IMR-90 (cell line): ENCODE measurements around the gene F2RL3. TPM values are rescaled to one million over a fixed set of nuclear protein-coding genes. Genes with fewer than 3 reads are reported as not detected.

Experiments
- ATAC-seq: fragments of 200-7000 bp; cut with Tn5 transposase; 2 replicates; pipeline ENCODE4 v1.9.1; 2020; ENCODE audit warnings: low read depth, mild to moderate bottlenecking, moderate library complexity
- BruUV-seq: library from RNA; stranded (reverse); fragments of 400-500 nt; replicated peaks from 2 replicates; lab custom pipeline; 2021; lab: Mats Ljungman, UMichigan
- CTCF ChIA-PET: fragments of 300-600 bp; formaldehyde crosslinking; extraction: SDS; loops from one replicate; lab custom pipeline; 2021; ENCODE audit warnings: antibody characterized with exemption; lab: Yijun Ruan, JAX
- POLR2A ChIA-PET: fragments of 300-600 bp; sonication (Branson Sonifier 250); formaldehyde crosslinking; loops from one replicate; lab custom pipeline; 2022; ENCODE audit warnings: antibody characterized with exemption; ENCODE audit not compliant: unreplicated experiment; lab: Charles Lee
- DNase-seq: peaks from one replicate; pipeline ENCODE4 v3.0.0; 2013
- H2AFZ ChIP-seq: replicated peaks from 2 replicates; pipeline ENCODE3; 2013; ENCODE audit warnings: low read length, mild to moderate bottlenecking; ENCODE audit not compliant: poor library complexity
- H2AK5ac ChIP-seq: 2 replicates; pipeline ENCODE4 v1.6.1; 2013; ENCODE audit warnings: low read depth, low read length, inconsistent platforms
- H2AK9ac ChIP-seq: replicated peaks from 2 replicates; pipeline ENCODE3; 2013; ENCODE audit warnings: mild to moderate bottlenecking, low read depth, low read length, moderate library complexity; ENCODE audit not compliant: poor library complexity
- H2BK120ac ChIP-seq: 2 replicates; pipeline ENCODE4 v1.6.1; 2013; ENCODE audit warnings: low read depth, low read length, inconsistent platforms
- H2BK15ac ChIP-seq: 3 replicates; pipeline ENCODE4 v1.6.1; 2013; ENCODE audit warnings: low read depth, low read length, inconsistent platforms
- H2BK20ac ChIP-seq: 2 replicates; pipeline ENCODE4 v1.6.1; 2013; ENCODE audit warnings: low read depth, mild to moderate bottlenecking, inconsistent platforms, low read length, moderate library complexity
- H2BK5ac ChIP-seq: 2 replicates; pipeline ENCODE4 v1.6.1; 2013; ENCODE audit warnings: mild to moderate bottlenecking, low read depth, low read length, inconsistent platforms; ENCODE audit not compliant: poor library complexity, severe bottlenecking
- H3K14ac ChIP-seq: replicated peaks from 2 replicates; pipeline ENCODE4 v1.6.1; 2013; ENCODE audit warnings: low read depth, low read length, inconsistent platforms
- H3K18ac ChIP-seq: 2 replicates; pipeline ENCODE4 v1.6.1; 2013; ENCODE audit warnings: low read depth, low read length, control low read depth
- H3K23ac ChIP-seq: 2 replicates; pipeline ENCODE4 v1.6.1; 2013; ENCODE audit warnings: low read depth, low read length, inconsistent platforms
- H3K27ac ChIP-seq: 2 replicates; pipeline ENCODE4 v1.5.1; 2013; ENCODE audit warnings: mild to moderate bottlenecking, control low read depth, low read length; ENCODE audit not compliant: insufficient read depth
- H3K27me3 ChIP-seq: 2 replicates; pipeline ENCODE4 v1.6.1; 2013; ENCODE audit warnings: low read length; ENCODE audit not compliant: control insufficient read depth, insufficient read depth
- H3K36me3 ChIP-seq: 2 replicates; pipeline ENCODE4 v1.6.1; 2013; ENCODE audit warnings: low read length, mixed read lengths; ENCODE audit not compliant: control insufficient read depth, insufficient read depth
- H3K4ac ChIP-seq: 2 replicates; pipeline ENCODE4 v1.6.1; 2013; ENCODE audit warnings: low read depth, low read length, inconsistent platforms
- H3K4me1 ChIP-seq: 2 replicates; pipeline ENCODE4 v1.6.1; 2013; ENCODE audit warnings: low read length, mixed read lengths; ENCODE audit not compliant: control insufficient read depth, insufficient read depth
- H3K4me2 ChIP-seq: 2 replicates; pipeline ENCODE4 v1.6.1; 2013; ENCODE audit warnings: low read depth, mild to moderate bottlenecking, control low read depth, low read length, moderate library complexity
- H3K4me3 ChIP-seq: 2 replicates; pipeline ENCODE4 v1.5.1; 2013; ENCODE audit warnings: low read depth, mild to moderate bottlenecking, control low read depth, low read length, moderate library complexity; ENCODE audit not compliant: insufficient read depth
- H3K56ac ChIP-seq: 2 replicates; pipeline ENCODE4 v1.6.1; 2013; ENCODE audit warnings: low read length, inconsistent platforms; ENCODE audit not compliant: insufficient read depth; ENCODE audit errors: extremely low read depth
- H3K79me1 ChIP-seq, 2 experiments: 2 replicates each; pipeline ENCODE4 v1.6.1; 2013; ENCODE audit warnings: low read length in 2 of 2, inconsistent platforms in 1 of 2, low read depth in 1 of 2
- H3K9ac ChIP-seq: 2 replicates; pipeline ENCODE4 v1.6.1; 2013; ENCODE audit warnings: low read depth, low read length, control low read depth
- H3K9me1 ChIP-seq: 2 replicates; pipeline ENCODE4 v1.6.1; 2013; ENCODE audit warnings: low read length, inconsistent platforms; ENCODE audit not compliant: insufficient read depth
- H3K9me3 ChIP-seq: 2 replicates; pipeline ENCODE4 v1.6.1; 2013; ENCODE audit warnings: low read length; ENCODE audit not compliant: control insufficient read depth, insufficient read depth
- H4K20me1 ChIP-seq: 2 replicates; pipeline ENCODE4 v1.6.1; 2013; ENCODE audit warnings: low read length, inconsistent platforms; ENCODE audit not compliant: insufficient read depth
- H4K5ac ChIP-seq: 2 replicates; pipeline ENCODE4 v1.6.1; 2013; ENCODE audit warnings: mild to moderate bottlenecking, low read depth, low read length, control low read depth
- H4K8ac ChIP-seq, 2 experiments: 2 replicates each; pipeline ENCODE4 v1.6.1; 2013; ENCODE audit warnings: low read depth in 2 of 2, low read length in 2 of 2, control low read depth in 1 of 2, inconsistent platforms in 1 of 2
- H4K91ac ChIP-seq: 2 replicates; pipeline ENCODE4 v1.6.1; 2013; ENCODE audit warnings: low read depth, low read length, inconsistent platforms; ENCODE audit not compliant: insufficient read depth
- BHLHE40 ChIP-seq: fragments of 150-350 bp; IDR thresholded peaks from 2 replicates; pipeline ENCODE4 v1.6.1; 2016; ENCODE audit warnings: mild to moderate bottlenecking, low read depth, low read length
- CHD1 ChIP-seq: IDR thresholded peaks from 2 replicates; pipeline ENCODE4 v1.6.1; 2012; ENCODE audit warnings: low read depth, low read length, improper control_type of control experiment
- CTCF ChIP-seq: conservative IDR thresholded peaks from 2 replicates; pipeline ENCODE4 v1.5.1; 2012; ENCODE audit warnings: mild to moderate bottlenecking, low read depth, low read length, improper control_type of control experiment
- MAFK ChIP-seq: IDR thresholded peaks from 2 replicates; pipeline ENCODE4 v1.6.1; 2012; ENCODE audit warnings: low read depth, low read length, improper control_type of control experiment
- MAZ ChIP-seq: IDR thresholded peaks from 2 replicates; pipeline ENCODE4 v1.6.1; 2012; ENCODE audit warnings: low read depth, mild to moderate bottlenecking, low read length, improper control_type of control experiment, moderate library complexity, borderline replicate concordance
- MXI1 ChIP-seq: IDR thresholded peaks from 2 replicates; pipeline ENCODE4 v1.6.1; 2012; ENCODE audit warnings: low read depth, mild to moderate bottlenecking, low read length, moderate library complexity, borderline replicate concordance
- NFE2L2 ChIP-seq: fragments of 150-350 bp; IDR thresholded peaks from 2 replicates; pipeline ENCODE4 v1.6.1; 2016; ENCODE audit warnings: low read depth, mild to moderate bottlenecking, low read length
- POLR2A ChIP-seq: IDR thresholded peaks from 2 replicates; pipeline ENCODE4 v1.6.1; 2012; ENCODE audit warnings: mild to moderate bottlenecking, low read depth, low read length
- RCOR1 ChIP-seq: IDR thresholded peaks from 2 replicates; pipeline ENCODE4 v1.6.1; 2012; ENCODE audit warnings: mild to moderate bottlenecking, low read length, improper control_type of control experiment; ENCODE audit not compliant: insufficient replicate concordance
- RFX5 ChIP-seq: IDR thresholded peaks from 2 replicates; pipeline ENCODE4 v1.8.0; 2012; ENCODE audit warnings: low read depth, mild to moderate bottlenecking, low read length, moderate library complexity
- SMC3 ChIP-seq: fragments of 150-350 bp; IDR thresholded peaks from 2 replicates; pipeline ENCODE4 v1.6.1; 2016; ENCODE audit warnings: low read depth, mild to moderate bottlenecking, antibody characterized with exemption, low read length, moderate library complexity
- USF2 ChIP-seq: fragments of 150-350 bp; IDR thresholded peaks from 2 replicates; pipeline ENCODE4 v1.6.1; 2017; ENCODE audit warnings: mild to moderate bottlenecking, antibody characterized with exemption, low read length, low read depth
- WGBS, 2 experiments: methylation state at CpG; one replicate each; pipeline versions ENCODE4 v1.1.5 to v1.1.7; 2013; ENCODE audit warnings: missing lambda C conversion rate in 2 of 2; ENCODE audit not compliant: insufficient read length in 1 of 2; ENCODE audit errors: extremely low coverage in 2 of 2; 5-methylcytosine and 5-hydroxymethylcytosine counted together
- dilution Hi-C: fragments of 300-500 bp; cut with HindIII; formaldehyde crosslinking; loops from one replicate; pipeline ENCODE4 v1.14.3; 2018; ENCODE audit warnings: low sequenced_read_pairs; ENCODE audit not compliant: unreplicated experiment
- in situ Hi-C: fragments of 300-500 bp; cut with MboI; formaldehyde crosslinking; loops from 3 replicates; pipeline ENCODE4 v1.14.3; 2019; ENCODE audit warnings: low sequenced_read_pairs, inconsistent platforms, mixed read lengths
- intact Hi-C: fragments of 100-400 bp; cut with micrococcal nuclease; formaldehyde crosslinking; loops from 2 replicates; pipeline ENCODE4 v1.10.0; 2022
- polyA plus RNA-seq, 3 experiments: library from polyadenylated mRNA; depleted of rRNA; stranded (reverse); fragments of >200 nt; gene quantifications; 2 replicates each; pipeline ENCODE4 v1.2.3, GENCODE V29; 2012; ENCODE audit warnings: low replicate concordance in 1 of 3
- total RNA-seq: library from RNA; depleted of rRNA; stranded (reverse); fragments of >200 nt; gene quantifications from 2 replicates; pipeline ENCODE4 v1.2.3, GENCODE V29; 2012

The F2RL3 gene
- total and polyA plus RNA-seq, 2 of the 4 experiments (the other 2 are of a cell fraction), result 0.03 TPM; not detected in 1

- TF ChIP-seq CTCF (no peak), MAZ (no peak)
Observed at GRCh38 chr19:16880884-16881554, 7.8 kb upstream of the F2RL3 start (continued).

GRCh38 chr19:16882146-16882545 lies 6.7 kb upstream of the F2RL3 start:
- Histone ChIP-seq H3K36me3 (peaks cover 36% of the 10 kb centered on the region), H3K56ac (no peak overlapping the region), H3K23ac (no peak overlapping the region), H2BK5ac (no peak overlapping the region), H2AK5ac (no peak overlapping the region), H3K4ac (no peak overlapping the region), H3K27me3 (no peaks in the 10 kb centered on the region), H3K18ac (no peak overlapping the region), H3K14ac (no peak overlapping the region), H2BK20ac (no peak overlapping the region), H3K9ac (no peak overlapping the region), H3K4me3 (no peak overlapping the region), H3K27ac (no peak overlapping the region), H4K8ac (no peak overlapping the region), H2AK9ac (no peak overlapping the region), H3K9me1 (no peaks in the 10 kb centered on the region), H2BK15ac (no peak overlapping the region), H2BK120ac (no peak overlapping the region), H3K4me1 (no peaks in the 10 kb centered on the region), H3K4me2 (no peak overlapping the region), H2AFZ (no peak overlapping the region), H4K91ac (no peak overlapping the region), H3K79me1 (no peaks in the 10 kb centered on the region), H3K9me3 (peaks cover 22% of the 10 kb centered on the region), H4K5ac (no peak overlapping the region), H4K20me1 (no peaks in the 10 kb centered on the region)
- no peak for DNase-seq
- no CpG with 5 or more reads among the region's 3 CpGs for WGBS, 2 experiments
- ATAC-seq, result no peak
- POLR2A ChIA-PET, result no interaction called here
- CTCF ChIA-PET, result no interaction called here
- dilution Hi-C loops (no loop called here), in situ Hi-C loops (no loop called here), intact Hi-C loops (no loop called here)
- BruUV-seq, result no TSS peak
- TF ChIP-seq MAZ (no peak), MXI1 (no peak), SMC3 (no peak), POLR2A (no peak), MAFK (no peak), NFE2L2 (no peak), CTCF (no peak), USF2 (no peak), CHD1 (no peak), BHLHE40 (no peak), RFX5 (no peak), RCOR1 (no peak)
